HepG2 (cell line): Measurements from ENCODE around the gene APOL2. TPM values are rescaled to one million over a fixed set of nuclear protein-coding genes. Genes with fewer than 3 reads are reported as not detected.
"Not testable (repeated sequence)": the region's sequence is repeated elsewhere in the genome, so short reads cannot be mapped to it uniquely, and the experiment has no call there.

Source experiments
- ARHGAP35 ChIP-seq: sonication (generic); formaldehyde crosslinking; IDR thresholded peaks from 2 replicates; pipeline ENCODE4 v1.9.0; 2022; ENCODE audit warnings: mild to moderate bottlenecking, inconsistent platforms, moderate library complexity, missing genetic modification reagents, borderline replicate concordance
- CREB1 ChIP-seq, 2 experiments: fragments of 450-650 bp in 1 of 2; IDR thresholded peaks; 2 replicates each; pipeline ENCODE4 v1.6.1; 2016 to 2017; ENCODE audit warnings: control low read depth in 1 of 2, mild to moderate bottlenecking in 1 of 2, missing compliant biosample characterization in 1 of 2, missing genetic modification characterization in 1 of 2
- FOXJ3 ChIP-seq: sonication (generic); formaldehyde crosslinking; IDR thresholded peaks from 2 replicates; pipeline ENCODE4 v1.4.0; 2020; ENCODE audit warnings: missing genetic modification reagents, mild to moderate bottlenecking, borderline replicate concordance
- LCORL ChIP-seq, 2 experiments: fragments of 450-650 bp in 1 of 2; sonication (generic) in 1 of 2; formaldehyde crosslinking in 1 of 2; IDR thresholded peaks; 2 replicates each; pipeline versions ENCODE4 v1.5.0 to v1.6.1; 2017 to 2020; ENCODE audit warnings: antibody characterized with exemption in 1 of 2, missing genetic modification reagents in 1 of 2
- PAX8 ChIP-seq: sonication (generic); formaldehyde crosslinking; IDR thresholded peaks from 2 replicates; pipeline ENCODE4 v1.8.0; 2022; ENCODE audit warnings: mild to moderate bottlenecking, missing genetic modification reagents, borderline replicate concordance
- RFXAP ChIP-seq: sonication (generic); formaldehyde crosslinking; IDR thresholded peaks from 2 replicates; pipeline ENCODE4 v1.4.0; 2020; ENCODE audit warnings: missing genetic modification reagents, borderline replicate concordance
- RXRA ChIP-seq: sonication (generic); formaldehyde crosslinking; IDR thresholded peaks from 2 replicates; pipeline ENCODE4 v1.5.1; 2020; ENCODE audit warnings: missing genetic modification reagents
- SIX4 ChIP-seq: sonication (generic); formaldehyde crosslinking; IDR thresholded peaks from 2 replicates; pipeline ENCODE4 v1.4.0; 2020; ENCODE audit warnings: missing genetic modification reagents
- ZBTB38 ChIP-seq: sonication (generic); formaldehyde crosslinking; IDR thresholded peaks from 2 replicates; pipeline ENCODE4 v1.5.1; 2020; ENCODE audit warnings: mild to moderate bottlenecking, missing genetic modification reagents
- ZBTB7A ChIP-seq: sonication (generic); formaldehyde crosslinking; IDR thresholded peaks from 2 replicates; pipeline ENCODE4 v1.8.0; 2022; ENCODE audit warnings: mild to moderate bottlenecking, missing genetic modification reagents
- ZNF574 ChIP-seq: sonication (generic); formaldehyde crosslinking; IDR thresholded peaks from 2 replicates; pipeline ENCODE4 v1.4.0; 2020; ENCODE audit warnings: missing genetic modification reagents
- ZNF609 ChIP-seq: sonication (generic); formaldehyde crosslinking; IDR thresholded peaks from 2 replicates; pipeline ENCODE4 v1.4.0; 2020; ENCODE audit warnings: mild to moderate bottlenecking, missing genetic modification reagents, borderline replicate concordance
- ZNF646 ChIP-seq: sonication (generic); formaldehyde crosslinking; IDR thresholded peaks from 2 replicates; pipeline ENCODE4 v1.9.0; 2021; ENCODE audit warnings: mild to moderate bottlenecking, missing genetic modification reagents
- polyA plus RNA-seq, 8 experiments: library from polyadenylated mRNA; depleted of rRNA in 3 of 8; stranded (reverse) in 7 of 8; unstranded in 1 of 8; fragments of >200 nt; fragmentation: Illumina TruSeq in 4 of 8; extraction: Trizol in 4 of 8; gene quantifications; 2 replicates each; pipeline versions ENCODE4 v1.2.1 to v1.2.3, GENCODE V29; 2011 to 2016; ENCODE audit warnings: low read depth in 4 of 8, missing spikeins in 1 of 8, mixed read lengths in 1 of 8; ENCODE audit not compliant: insufficient read depth in 1 of 8
- total RNA-seq, 5 experiments: library from RNA; depleted of rRNA; stranded (reverse); fragments of >200 nt; fragmentation: Illumina TruSeq; extraction: Trizol; gene quantifications; 2 replicates each; pipeline ENCODE4 v1.2.3, GENCODE V29; 2016; ENCODE audit warnings: low read depth in 1 of 5

The APOL2 gene
- total and polyA plus RNA-seq, 2 of the 13 experiments (the other 11 are each of a cell fraction or from before 2014, with no cell fraction given): 28.7 to 51.2 TPM

GRCh38 chr22:36251979-36252608, 12.8 kb upstream of the APOL2 start (continued):
- TF ChIP-seq ZNF574 (CRISPR knock-in tag) (peak; percentile 52; the same call in 1 of the 2 replicates), ZBTB7A (CRISPR knock-in tag) (peak; percentile 88; the same call in 1 of the 2 replicates), CREB1 (CRISPR knock-in tag; IDR thresholded peaks at IDR 0.05) (peak; percentile 79), RXRA (peak; percentile 82), ARHGAP35 (CRISPR knock-in tag) (peak; percentile 50; the same call in 1 of the 2 replicates), PAX8 (peak; percentile 18; the same call in 1 of the 2 replicates), ZBTB38 (peak; percentile 90), LCORL (IDR thresholded peaks at IDR 0.05) (0 out of 2 replicates have a peak, but pooled peaks have one; percentile 13), LCORL (CRISPR knock-in tag; IDR thresholded peaks at IDR 0.05) (peak; percentile 96), ZNF609 (peak; percentile 91), ZNF646 (peak; percentile 82), RFXAP (peak; percentile 79; the same call in 1 of the 2 replicates), SIX4 (CRISPR knock-in tag) (peak; percentile 52; the same call in 1 of the 2 replicates), FOXJ3 (CRISPR knock-in tag) (0 out of 2 replicates have a peak, but pooled peaks have one; percentile 40)
- not testable (repeated sequence) for TF ChIP-seq CREB1 (IDR thresholded peaks at IDR 0.05)
